Cardiac muscle cell (in vitro differentiated cells and primary cell): ENCODE data around the gene ERP27. TPM values are rescaled to one million over a fixed set of nuclear protein-coding genes. Genes with fewer than 3 reads are reported as not detected.

Experiments used
- DNase-seq, 2 donors: peaks; one replicate each; pipeline versions ENCODE4 v3.0.0 to v3.0.0-alpha.2; 2010 to 2017; ENCODE audit warnings: low read depth in 1 of 2, low spot score in 1 of 2
- H3K27ac ChIP-seq: fragments of 200-600 bp; sonication (generic); 2 replicates; pipeline ENCODE4 v1.5.1; 2016
- H3K27me3 ChIP-seq: fragments of 200-600 bp; sonication (generic); 2 replicates; pipeline ENCODE4 v1.6.0; 2016; ENCODE audit warnings: control low read depth
- H3K36me3 ChIP-seq: fragments of 200-600 bp; sonication (generic); 2 replicates; pipeline ENCODE4 v1.5.1; 2016; ENCODE audit warnings: control low read depth
- H3K4me1 ChIP-seq: fragments of 200-600 bp; sonication (generic); 2 replicates; pipeline ENCODE4 v1.8.1; 2017; ENCODE audit warnings: low read depth, mild to moderate bottlenecking, mixed run types
- H3K4me3 ChIP-seq: fragments of 200-600 bp; sonication (generic); 2 replicates; pipeline ENCODE4 v1.5.1; 2016; ENCODE audit warnings: mild to moderate bottlenecking
- H3K9me3 ChIP-seq: fragments of 200-600 bp; sonication (generic); 2 replicates; pipeline ENCODE4 v1.5.1; 2017; ENCODE audit warnings: low read depth, mild to moderate bottlenecking, control low read depth
- polyA plus RNA-seq: library from polyadenylated mRNA; unstranded; fragments of >200 nt; fragmentation: Nextera tagmentation; extraction: Ambion mirVana; gene quantifications from 2 replicates; pipeline ENCODE4 v1.2.1, GENCODE V29; 2016
- total RNA-seq: library from RNA; depleted of rRNA; stranded (reverse); fragments of >200 nt; gene quantifications from 2 replicates; pipeline ENCODE4 v1.2.3, GENCODE V29; 2016
- TF ChIP-seq, protein P1 (sequence below): IDR thresholded peaks from 2 replicates; pipeline ENCODE4 v1.5.1; 2012; ENCODE audit warnings: low read depth, mild to moderate bottlenecking, low read length

Gene ERP27
- total and polyA plus RNA-seq, 2 experiments from 2014 or later: not detected

DNA sequence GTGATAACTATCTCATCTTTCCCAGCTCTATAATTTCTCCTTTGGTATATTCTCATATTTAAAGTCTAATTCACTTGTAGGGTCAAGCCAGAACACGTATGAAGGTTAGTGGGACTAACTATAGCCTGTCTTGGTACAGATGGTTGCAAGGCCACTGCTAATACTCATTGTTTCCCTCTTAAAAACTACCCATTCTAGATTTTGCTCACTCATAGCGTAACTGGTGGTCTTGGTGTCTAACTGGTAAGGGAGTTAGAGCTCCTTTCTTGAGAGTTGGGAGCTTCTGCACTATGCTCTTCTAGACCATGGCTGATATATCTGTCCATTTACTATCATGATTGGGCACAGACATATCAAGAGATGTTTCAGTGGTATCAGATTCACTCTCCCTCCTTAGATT, 61.5 kb downstream of the ERP27 start:
- Histone ChIP-seq H3K9me3 (no peaks in the 10 kb centered on the region), H3K4me3 (no peak overlapping the region), H3K27me3 (no peaks in the 10 kb centered on the region), H3K4me1 (peaks cover 11% of the 10 kb centered on the region), H3K27ac (no peak overlapping the region), H3K36me3 (no peaks in the 10 kb centered on the region)
- no peak for DNase-seq
- TF ChIP-seq, protein P1, sequence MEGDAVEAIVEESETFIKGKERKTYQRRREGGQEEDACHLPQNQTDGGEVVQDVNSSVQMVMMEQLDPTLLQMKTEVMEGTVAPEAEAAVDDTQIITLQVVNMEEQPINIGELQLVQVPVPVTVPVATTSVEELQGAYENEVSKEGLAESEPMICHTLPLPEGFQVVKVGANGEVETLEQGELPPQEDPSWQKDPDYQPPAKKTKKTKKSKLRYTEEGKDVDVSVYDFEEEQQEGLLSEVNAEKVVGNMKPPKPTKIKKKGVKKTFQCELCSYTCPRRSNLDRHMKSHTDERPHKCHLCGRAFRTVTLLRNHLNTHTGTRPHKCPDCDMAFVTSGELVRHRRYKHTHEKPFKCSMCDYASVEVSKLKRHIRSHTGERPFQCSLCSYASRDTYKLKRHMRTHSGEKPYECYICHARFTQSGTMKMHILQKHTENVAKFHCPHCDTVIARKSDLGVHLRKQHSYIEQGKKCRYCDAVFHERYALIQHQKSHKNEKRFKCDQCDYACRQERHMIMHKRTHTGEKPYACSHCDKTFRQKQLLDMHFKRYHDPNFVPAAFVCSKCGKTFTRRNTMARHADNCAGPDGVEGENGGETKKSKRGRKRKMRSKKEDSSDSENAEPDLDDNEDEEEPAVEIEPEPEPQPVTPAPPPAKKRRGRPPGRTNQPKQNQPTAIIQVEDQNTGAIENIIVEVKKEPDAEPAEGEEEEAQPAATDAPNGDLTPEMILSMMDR: no peak

DNA sequence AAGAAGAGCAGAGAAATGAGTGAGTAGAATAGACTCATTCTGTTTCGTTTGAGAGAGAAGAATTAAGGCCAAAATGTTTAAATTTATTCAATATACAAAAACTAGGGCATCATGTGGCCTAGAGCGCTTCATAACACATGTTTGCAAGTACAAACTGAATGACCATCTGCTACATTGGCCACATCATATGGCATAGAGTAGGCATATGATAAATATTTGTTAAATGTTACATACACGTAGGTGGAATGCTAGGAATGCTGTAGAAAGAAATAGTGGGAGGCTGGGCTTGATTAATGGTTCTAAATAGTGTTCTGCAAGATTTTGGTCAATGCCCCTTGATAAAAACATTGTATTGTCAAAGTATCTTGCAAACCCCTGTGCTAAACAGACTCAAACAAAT, 63.5 kb downstream of the ERP27 start:
- Histone ChIP-seq H3K27me3 (no peaks in the 10 kb centered on the region), H3K27ac (no peak overlapping the region), H3K4me1 (peaks cover 11% of the 10 kb centered on the region), H3K9me3 (no peaks in the 10 kb centered on the region), H3K4me3 (no peak overlapping the region), H3K36me3 (no peaks in the 10 kb centered on the region)
- TF ChIP-seq, protein P1: no peak
- DNase-seq: no peak

DNA sequence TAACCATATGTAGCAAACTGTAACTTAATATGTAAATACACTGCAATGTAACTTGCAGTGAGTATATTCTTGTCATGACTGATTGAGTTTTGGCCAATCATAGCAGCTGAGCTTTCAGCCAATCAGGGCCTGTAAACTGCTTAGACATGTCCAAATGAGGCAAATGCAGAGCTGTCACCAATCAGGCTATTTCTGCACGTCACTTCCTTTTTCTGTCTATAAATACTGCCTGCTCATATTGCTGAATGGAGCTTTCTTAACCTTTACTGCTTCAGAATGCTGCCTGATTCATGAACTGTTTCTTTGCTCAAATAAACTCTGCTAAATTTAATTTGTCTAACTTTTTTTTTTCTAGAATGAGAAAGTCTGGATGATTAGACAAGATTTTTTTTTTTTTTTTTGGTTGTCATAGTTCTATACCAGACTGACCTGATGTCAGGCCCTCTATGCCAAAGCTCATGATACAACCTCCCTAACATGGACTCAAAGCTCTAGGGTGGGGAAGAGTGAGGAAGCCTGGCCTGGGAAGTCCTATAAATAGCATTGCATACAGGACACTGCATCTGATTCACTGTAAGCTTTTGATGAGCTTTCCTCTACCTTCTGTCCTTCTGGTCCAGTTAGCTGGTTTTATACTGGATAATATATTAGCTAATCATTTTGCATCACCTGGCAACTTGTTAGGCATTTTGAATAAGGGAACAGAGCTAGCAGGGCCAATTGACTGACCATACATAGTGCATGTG, 64.7 kb downstream of the ERP27 start:
- Histone ChIP-seq H3K4me1 (peaks cover 10% of the 10 kb centered on the region), H3K9me3 (no peaks in the 10 kb centered on the region), H3K27me3 (no peaks in the 10 kb centered on the region), H3K27ac (no peak overlapping the region), H3K4me3 (no peak overlapping the region), H3K36me3 (no peaks in the 10 kb centered on the region)
- DNase-seq: no peak
- TF ChIP-seq, protein P1: no peak

DNA sequence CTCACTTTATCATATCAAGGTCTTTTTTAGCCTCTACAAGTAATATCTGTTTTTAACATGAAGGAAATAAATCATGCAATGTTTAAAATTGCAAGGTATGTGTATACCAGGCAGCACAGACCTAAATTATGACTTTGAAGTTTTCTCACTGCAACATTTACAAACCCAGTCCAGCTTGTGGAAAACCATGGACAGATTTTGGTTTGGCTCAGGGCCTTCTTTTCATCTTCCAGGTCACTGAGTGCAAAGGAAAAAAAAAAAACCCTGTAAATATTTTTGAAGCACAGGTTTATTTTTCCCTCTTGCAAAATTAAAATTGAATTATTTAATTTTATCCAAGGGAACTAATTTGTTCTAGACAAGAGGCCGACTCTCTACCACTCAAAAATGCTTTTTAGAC, 66.5 kb downstream of the ERP27 start:
- Histone ChIP-seq H3K4me3 (no peak overlapping the region), H3K27ac (no peak overlapping the region), H3K4me1 (peaks cover 6% of the 10 kb centered on the region), H3K36me3 (no peaks in the 10 kb centered on the region), H3K9me3 (no peaks in the 10 kb centered on the region), H3K27me3 (no peaks in the 10 kb centered on the region)
- no peak for DNase-seq
- TF ChIP-seq, protein P1: no peak

DNA sequence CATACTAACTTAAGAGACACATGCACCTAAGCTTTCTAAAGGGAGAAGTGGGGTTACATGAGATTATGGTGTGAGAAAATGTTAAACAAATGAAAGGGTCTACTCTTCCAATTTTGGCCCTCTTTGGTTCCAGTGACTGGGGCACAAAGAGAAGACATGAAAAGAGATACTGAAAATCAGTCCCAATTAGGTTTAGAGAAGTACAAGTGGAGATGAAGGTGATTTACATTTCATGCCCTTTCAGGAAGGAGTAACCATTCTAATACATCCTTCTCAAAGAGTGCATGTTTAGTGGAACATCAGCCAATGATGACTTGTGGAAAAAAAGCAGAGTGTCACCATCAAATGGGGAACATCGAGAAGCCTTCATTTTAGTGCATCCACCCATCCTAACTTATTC, 67.1 kb downstream of the ERP27 start:
- no peak overlapping the region for H3K4me3 ChIP-seq
- peaks cover 6% of the 10 kb centered on the region for H3K4me1 ChIP-seq
- H3K27me3 ChIP-seq: no peaks in the 10 kb centered on the region
- no peak for DNase-seq
- H3K27ac ChIP-seq: no peak overlapping the region
- no peaks in the 10 kb centered on the region for H3K36me3 ChIP-seq
- TF ChIP-seq, protein P1: no peak
- H3K9me3 ChIP-seq: no peaks in the 10 kb centered on the region
